HG03064 (cell line): ENCODE results near the gene FAM111A.

Experiments
- ATAC-seq: cut with Tn5 transposase; IDR thresholded peaks from one replicate; pipeline ENCODE4 v1.9.1; 2021; ENCODE audit warnings: low read depth; ENCODE audit not compliant: unreplicated experiment

The FAM111A gene

DNA sequence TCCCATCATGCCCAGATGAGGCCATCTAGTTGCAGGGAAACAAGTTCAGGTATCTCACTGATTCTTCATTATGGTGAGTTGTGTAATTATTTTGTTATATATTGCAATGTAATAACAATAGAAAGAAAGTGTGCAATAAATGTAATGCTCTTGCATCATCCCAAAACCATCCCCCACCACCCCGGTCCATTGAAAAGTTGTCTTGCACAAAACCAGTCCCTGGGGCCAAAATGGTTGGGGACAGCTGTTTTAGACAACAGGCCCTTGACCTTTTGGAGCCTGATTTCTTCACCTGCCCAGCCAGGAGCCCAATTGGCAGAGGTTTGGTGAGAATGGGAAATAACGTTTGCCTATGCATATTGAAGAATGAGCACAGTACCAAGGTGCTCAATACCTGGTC, 54.1 kb downstream of the FAM111A start:
- no peak for ATAC-seq

DNA sequence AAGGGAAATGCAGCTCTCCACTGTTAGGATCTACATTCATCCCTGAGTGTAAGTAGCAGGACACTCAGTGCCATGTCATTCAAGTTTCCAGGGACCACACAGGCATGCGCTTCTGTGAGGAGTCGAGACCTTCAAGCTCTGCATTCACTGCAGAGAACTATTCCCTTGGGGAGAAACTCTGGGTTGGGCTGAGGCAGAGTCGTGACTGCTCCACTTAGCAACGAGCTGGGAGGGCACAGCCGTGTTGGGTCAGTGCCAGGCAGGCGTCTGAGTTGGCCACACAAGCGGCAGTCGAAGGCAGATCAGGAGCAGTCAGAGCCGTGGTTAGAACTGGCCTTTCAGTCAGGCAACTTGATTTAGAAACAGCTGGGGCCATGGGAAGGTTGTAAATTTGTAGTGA, 55.3 kb downstream of the FAM111A start:
- no peak for ATAC-seq

DNA sequence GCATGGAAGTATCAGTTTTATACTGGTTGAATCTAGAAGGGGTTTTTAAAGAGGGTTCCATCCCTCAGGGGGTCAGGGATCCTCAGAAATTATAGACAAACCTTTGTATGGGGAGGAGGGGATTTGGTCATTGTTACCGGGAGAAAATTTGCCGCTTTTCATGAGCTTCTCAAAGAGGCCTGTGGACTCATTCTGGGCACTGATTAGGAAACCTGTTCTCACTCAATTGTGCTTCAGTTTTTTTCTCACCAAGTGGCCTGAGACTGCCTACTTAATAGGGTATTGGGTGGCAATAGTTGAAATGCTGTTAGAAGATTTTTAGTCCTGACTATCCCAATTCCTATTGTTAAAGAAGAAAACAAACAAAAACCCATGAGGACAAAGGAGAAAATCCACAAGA, 56.1 kb downstream of the FAM111A start:
- ATAC-seq = no peak

DNA sequence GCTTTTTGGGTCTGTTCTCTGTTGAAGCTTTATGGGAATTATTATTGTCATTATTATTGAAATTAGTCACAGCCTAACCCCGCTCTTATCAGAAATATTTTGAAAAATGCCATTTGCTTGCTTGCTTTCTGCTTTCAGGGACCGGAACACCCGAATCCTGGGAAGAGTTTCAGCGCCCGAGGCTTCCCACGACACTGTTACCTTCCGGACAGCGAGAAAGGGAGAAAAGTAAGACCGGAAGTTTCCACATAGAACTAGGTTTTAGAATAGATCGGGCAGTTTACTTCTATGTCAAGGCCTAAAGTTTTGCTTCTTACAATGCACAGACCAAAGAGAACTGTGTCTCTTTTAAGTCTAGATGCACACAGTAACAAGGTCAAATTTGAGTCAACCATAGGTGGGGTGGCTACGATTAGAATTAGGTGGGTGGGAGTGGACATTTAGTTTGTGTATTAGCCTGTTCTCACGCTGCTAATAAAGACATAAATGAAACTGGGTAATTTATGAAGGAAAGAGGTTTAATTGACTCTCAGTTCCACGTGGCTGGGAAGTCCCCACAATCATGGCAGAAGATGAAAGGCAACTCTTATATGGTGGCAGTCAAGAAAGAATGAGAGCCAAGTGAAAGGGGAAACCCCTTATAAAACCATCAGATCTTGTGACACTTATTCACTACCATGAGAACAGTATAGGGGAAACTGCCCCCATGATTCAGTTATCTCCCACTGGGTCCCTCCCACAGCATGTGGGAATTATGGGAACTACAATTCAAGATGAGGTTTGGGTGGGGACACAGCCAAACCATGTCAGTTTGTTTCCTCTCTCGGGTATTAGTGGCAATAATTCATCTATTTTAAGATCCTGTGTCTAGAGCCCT, 57.1 kb downstream of the FAM111A start:
- no peak for ATAC-seq

DNA sequence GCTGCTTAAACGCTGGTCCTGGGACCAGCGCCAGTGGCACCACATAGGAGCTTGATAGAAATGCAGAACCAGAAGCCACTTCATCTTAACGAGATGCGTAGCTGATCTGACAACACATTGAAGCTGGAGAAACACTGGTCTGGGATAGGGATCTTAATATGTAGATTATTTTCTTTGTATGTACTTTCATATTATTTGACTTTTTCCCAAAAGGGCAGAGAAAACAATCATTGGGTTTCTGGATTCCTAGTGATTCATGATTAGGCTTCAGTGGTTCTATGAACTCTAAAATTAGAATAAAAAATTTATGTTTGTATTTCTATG, 57.7 kb downstream of the FAM111A start:
- ATAC-seq = no peak

DNA sequence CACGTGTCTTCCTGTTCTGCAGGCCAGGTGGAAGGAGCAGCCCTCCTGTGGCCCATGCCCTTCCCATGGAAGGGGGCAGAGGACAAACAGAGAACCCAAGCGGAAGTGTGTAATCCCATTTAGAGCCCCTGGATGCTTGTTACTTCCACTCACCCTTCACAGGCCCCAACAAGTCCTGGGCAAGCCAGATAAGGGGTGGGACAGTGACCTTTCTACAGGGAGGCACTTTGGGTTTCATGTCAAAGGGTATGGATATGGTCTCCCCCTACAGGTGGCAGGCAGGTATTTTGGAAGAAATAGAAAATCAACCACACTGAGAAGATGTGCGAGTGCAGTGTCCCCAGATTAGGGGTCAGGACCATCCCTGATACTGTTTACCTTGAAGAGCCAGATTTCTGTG, 58.7 kb downstream of the FAM111A start:
- ATAC-seq = no peak
